HG02678 (cell line): ENCODE data around the gene NKD1.

Experiments
- ATAC-seq: cut with Tn5 transposase; IDR thresholded peaks from one replicate; pipeline ENCODE4 v1.9.1; 2021; ENCODE audit warnings: mild to moderate bottlenecking, moderate library complexity; ENCODE audit not compliant: unreplicated experiment

The NKD1 gene

DNA sequence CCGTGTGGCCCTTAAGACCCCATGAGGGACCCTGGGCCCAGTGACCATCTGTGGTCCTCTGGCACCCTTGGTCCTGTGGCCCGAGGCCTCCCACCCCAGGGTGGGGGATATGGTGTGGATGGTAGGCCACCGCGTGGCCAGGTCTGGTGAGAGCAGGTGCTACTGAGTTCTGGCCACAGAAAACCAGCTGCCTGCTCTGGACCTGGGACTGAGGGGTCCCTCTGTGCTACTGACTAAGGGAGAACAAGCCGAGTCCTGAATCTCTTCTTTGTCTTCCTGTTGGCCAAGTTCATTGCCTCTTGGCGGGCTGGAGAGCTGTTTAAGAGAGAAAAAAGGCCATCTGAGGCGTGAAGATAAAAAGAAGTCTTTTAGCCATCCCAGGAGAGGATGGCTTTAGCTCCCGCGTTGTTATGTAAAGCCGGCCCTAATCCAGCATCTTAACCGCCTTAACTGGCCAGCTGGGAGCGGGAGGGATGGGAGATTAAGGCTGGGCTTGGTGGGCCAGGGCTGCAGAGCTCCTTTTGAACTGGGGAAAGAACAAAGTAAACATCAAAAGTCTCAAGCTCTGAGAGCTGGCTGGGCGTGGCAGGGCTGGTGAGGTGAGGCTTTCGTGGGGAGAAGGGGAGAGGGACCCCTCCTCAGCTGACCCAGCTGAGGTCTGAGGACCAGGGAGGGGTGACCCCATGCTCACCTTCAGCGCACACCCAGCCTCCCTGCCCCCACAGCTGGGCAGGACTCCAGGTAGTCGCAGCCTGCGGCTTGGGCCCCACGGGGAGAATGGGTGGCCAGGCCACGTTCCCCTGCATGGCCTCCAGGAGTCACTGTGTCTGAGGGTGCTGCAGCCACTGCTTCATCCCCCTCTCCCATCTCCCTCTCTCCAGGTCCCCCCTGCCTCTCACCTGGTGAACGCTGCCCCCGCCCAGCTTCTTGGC is 62.4 kb downstream of the NKD1 start:
- no peak for ATAC-seq

GRCh38 chr16:50611332-50611934 is 63.2 kb downstream of the NKD1 start:
- no peak for ATAC-seq

GRCh38 chr16:50611995-50612848 is 64.0 kb downstream of the NKD1 start:
- no peak for ATAC-seq

DNA sequence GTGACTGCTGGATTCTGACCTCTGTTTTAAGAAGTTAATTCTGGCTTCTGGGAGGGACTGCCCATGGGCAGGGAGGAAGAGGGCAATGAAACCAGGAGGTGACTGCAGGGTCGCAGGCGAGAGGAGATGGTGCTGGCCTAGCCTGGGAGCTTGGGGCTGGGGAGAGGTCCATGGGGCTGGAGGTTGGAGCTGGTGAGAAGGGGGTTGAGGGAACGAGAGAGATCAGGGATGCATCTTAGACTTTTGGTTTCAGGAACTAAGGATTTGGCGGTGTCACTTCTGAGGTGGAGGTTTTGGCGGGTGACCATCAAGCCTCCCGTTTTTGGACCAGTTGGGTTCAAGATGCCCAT is 64.6 kb downstream of the NKD1 start:
- ATAC-seq, result no peak

- ATAC-seq, result no peak
Observed at GRCh38 chr16:50613281-50613963, 65.2 kb downstream of the NKD1 start.

DNA sequence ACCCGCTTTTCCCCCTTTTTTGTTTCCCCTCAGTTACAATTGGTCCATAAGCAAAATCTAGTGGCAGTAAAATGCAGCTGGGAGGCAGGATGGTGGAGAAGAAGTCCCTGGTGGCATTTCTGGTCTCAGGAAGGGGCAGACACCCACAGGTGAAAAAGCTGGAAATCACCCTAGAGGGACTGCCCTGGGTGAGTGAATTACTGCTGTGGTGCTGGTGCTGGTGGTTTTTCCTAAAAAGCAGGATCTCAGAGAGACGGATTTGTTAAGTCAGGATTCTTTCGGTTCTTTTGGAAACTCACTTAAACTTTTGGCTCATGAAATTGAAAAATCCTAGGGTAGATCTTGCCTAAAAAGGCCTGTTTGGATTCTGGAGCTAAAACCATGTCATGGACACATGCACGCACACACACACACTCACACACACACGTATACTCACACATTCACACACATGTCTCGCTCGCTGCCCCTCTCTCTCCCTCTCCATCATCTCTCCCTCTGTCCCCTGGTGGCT is 65.8 kb downstream of the NKD1 start:
- no peak for ATAC-seq

GRCh38 chr16:50614955-50615724 is 66.9 kb downstream of the NKD1 start:
- no peak for ATAC-seq

- no peak for ATAC-seq
Observed at GRCh38 chr16:50615891-50616290, 67.7 kb downstream of the NKD1 start.

DNA sequence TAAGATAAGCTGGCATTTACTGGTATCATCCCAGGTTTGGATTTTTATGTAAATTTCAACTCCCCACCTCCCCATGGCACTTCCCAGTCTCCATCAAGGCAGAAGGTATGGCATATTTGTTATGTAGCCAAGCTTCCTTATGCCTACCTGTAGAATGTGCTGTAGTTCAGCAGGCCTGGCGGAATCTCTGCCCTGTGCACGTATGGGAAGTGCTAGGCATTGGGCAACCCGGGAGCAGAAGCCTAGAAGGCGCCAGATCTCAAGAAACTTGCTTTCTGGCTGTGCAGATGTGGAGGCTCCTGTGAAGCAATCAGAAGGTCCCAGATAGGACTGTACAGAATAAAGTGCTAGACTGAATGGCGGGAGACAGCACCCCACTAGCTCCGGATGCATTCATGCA is 68.2 kb downstream of the NKD1 start:
- ATAC-seq, result no peak

GRCh38 chr16:50616883-50617645 is 68.9 kb downstream of the NKD1 start:
- no peak for ATAC-seq

- no peak for ATAC-seq
Observed at GRCh38 chr16:50617646-50618184, 69.5 kb downstream of the NKD1 start.

- no peak for ATAC-seq
Observed at GRCh38 chr16:50618238-50618918, 70.2 kb downstream of the NKD1 start.

DNA sequence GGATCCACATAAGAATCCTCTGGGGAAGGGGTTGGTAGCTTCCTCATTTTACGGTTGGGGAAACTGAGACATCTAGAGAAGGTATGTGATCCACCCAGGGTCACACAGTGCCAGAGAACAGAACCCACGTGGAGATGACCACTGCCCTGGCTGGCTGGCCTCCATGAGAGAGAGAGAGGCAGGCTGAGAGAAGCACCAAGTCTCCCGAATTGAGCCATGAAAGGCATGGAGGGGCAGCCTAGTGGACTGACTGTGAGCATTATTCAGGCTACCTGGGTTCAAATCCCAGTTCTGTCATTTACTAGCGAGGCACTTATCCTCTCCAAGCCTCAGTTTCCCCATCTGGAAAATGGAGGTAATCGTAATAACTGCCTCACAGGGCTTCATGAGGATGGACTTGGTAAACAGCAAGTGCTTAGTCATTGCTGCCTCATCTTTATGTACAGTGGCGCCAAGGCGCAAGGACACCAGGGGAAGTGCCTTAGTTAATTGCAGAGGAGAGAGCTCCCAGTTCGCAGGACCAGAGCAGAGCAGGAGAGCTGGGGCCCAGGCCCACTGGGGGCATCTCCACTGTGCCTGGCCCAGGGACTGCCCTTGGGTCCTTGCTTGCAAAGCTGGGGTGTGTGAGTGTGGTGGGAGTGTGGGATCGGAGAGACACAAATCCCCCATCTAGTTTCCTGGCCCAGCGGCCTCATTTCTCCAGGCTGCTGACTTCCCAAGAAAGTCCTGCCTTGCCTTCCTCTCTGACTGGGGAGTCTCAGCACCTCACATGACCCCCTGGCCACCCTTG is 71.7 kb downstream of the NKD1 start:
- ATAC-seq, result no peak

- no peak for ATAC-seq
Observed at GRCh38 chr16:50620646-50621451, 72.7 kb downstream of the NKD1 start.

GRCh38 chr16:50621452-50621792 is 73.2 kb downstream of the NKD1 start:
- no peak for ATAC-seq

DNA sequence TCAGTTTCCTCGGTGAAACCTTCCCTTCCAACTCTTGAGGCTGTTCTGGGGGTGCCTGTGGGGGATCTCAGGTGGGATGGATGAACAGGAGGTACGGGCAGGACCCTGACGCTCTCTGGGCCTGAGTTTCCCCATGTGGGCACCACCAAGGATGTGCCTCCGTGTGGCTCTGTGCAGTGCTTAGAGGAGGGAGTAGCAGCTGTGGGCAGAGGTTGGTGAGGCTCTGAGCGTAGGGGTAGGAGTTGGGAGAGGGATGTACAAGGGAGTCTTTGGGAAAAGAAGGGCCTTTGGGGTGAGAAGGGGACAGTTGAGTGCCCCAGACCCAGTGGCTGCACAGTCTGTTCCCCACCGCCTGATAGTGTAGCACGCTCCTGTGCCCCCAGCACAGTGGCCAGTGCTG is 73.8 kb downstream of the NKD1 start:
- no peak for ATAC-seq
